ENCODE data around the gene MYO15B.

Gene MYO15B

DNA sequence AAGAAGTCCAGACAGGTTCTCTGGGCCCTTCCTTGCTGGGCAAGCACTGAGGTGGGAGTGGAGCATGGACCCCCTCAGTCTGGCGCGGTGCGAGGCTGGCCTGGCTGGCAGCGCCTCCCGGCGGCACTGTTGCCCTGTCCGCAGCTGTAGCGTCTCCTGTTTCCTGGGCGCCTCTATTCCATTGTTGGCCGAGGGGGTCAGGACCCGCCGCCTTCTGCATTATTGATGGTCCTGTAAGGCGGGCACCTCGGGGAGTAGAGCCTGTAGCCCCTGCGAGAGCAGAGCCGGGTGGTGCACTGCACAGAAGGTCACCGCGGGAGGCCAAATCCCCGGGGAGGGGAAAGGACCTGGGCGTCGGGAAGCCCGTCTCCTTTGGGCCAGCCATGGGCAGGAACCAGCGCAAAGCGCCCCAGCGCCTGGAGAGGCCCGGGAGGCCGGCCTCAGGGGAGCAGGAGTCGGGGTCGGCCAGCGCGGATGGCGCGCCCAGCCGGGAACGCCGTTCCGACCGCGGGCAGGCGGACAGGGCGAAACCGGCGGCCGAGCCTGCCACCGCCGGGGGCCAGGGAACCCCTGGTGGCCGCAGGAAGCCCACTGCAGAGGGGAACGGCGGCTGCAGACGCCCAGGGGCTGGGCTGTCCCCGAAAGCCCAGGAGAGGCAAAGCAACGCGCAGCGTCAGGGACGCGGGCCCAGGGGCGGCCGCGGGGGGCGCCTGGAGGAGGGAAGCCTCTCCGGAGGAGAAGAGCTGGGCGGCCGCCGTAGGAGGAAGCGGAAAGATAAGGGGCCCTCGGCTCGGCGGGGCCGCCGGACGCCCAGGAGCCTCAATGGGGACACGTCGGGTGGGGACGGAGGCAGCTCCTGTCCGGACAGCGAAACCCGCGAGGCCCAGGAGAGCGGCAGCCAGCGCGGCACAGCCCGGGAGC is at the start of gene MYO15B:
TSS of gene MYO15B (plus strand) at position 126 of the 921 bp plus-strand sequence. CDS start at position 384, 258 bp downstream.
- H3K4me3 ChIP-seq = peak within 1 kb of the TSS; percentile 68 to 99 (median 92)
- no peaks in the 10 kb centered on the region for H3K27me3 ChIP-seq
- peak within 1 kb of the TSS; percentile 86 to 99 (median 94) for H3K4me2 ChIP-seq
- H3K36me3 ChIP-seq = peaks cover 11 to 33% (median 31%) of the 10 kb centered on the region in 11 experiments; a peak in 21 of 22 replicates
- H3K27ac ChIP-seq = peak within 1 kb of the TSS; percentile 96 to 100 (median 99)
- no peaks in the 10 kb centered on the region; a peak in 1 of 22 replicates for H3K9me3 ChIP-seq (replicated peaks in 1 of 11)
- H3K9ac ChIP-seq = peak within 1 kb of the TSS; percentile 96 to 100 (median 99)
- TF ChIP-seq Cebpa-rat (IDR thresholded peaks at IDR 0.05) = no peak
- H3K4me1 ChIP-seq = peaks cover 30 to 67% (median 61%) of the 10 kb centered on the region in 10 experiments
- H4K20me1 ChIP-seq = peaks cover 8 to 36% (median 35%) of the 10 kb centered on the region in 11 experiments; a peak in 21 of 22 replicates

DNA sequence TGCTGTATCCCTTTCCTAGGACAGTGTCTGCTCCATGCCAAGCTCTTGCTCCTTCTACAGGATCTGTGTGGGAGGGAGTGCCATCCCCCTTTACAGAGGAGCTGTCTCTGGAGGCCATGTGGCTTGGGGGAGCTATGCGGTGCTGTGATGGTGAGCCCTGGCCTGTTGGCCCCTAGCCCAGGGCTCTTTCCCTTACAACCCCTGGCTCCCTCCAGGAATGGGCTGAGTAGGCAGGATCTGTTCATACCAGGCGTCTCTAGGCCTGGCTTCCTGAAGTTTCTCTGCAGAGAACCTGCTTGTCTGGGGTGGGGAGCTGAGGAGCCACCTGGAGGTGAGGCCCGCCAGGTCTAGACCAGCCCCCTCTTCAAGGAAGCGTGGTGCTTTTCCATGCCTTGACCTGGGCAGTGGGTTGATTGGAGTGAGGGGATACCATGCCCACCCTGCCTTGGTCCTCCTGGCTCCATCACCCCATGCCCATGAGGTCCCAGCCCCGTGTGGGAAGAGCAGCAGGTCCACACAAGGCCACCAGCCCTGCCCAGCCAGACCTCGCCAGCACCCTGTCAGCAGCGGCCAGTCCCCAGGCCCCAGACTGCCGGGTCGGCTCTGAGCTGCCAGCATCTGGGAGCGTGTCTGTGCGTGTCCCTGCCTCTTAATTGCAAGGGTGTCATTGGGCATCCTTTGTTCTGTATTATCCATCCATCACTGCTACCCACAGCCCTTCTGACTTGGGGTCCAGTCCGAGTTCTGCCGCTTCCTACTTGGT is 47.5 kb upstream of the MYO15B start:
- Histone ChIP-seq H3K9me3 (replicated peaks in 1 of 11) (no peaks in the 10 kb centered on the region), H3K27me3 (no peaks in the 10 kb centered on the region), H3K4me1 (peaks cover 12 to 39% (median 23%) of the 10 kb centered on the region in 10 experiments), H3K36me3 (peaks cover 0 to 9% (median 0%) of the 10 kb centered on the region in 11 experiments; a peak in 3 of 22 replicates), H3K27ac (no peak overlapping the region), H3K4me3 (no peak overlapping the region), H3K9ac (peak overlapping the region in 1 of 11 experiments; percentile 10; a peak in 2 of 22 replicates), H4K20me1 (peaks cover 0 to 29% (median 0%) of the 10 kb centered on the region in 11 experiments; a peak in 5 of 22 replicates), H3K4me2 (no peak overlapping the region)
- TF ChIP-seq Cebpa-rat (IDR thresholded peaks at IDR 0.05) = no peak

- peak overlapping the region in 1 of 11 experiments; percentile 42; a peak in 1 of 22 replicates for H3K27ac ChIP-seq
- no peak overlapping the region for H3K4me3 ChIP-seq
- peak overlapping the region in 3 of 11 experiments; percentile 19 to 43 (median 30); a peak in 3 of 22 replicates for H3K4me2 ChIP-seq
- no peaks in the 10 kb centered on the region for H3K27me3 ChIP-seq
- H4K20me1 ChIP-seq = peaks cover 0 to 29% (median 0%) of the 10 kb centered on the region in 11 experiments; a peak in 4 of 22 replicates
- peaks cover 5 to 34% (median 15%) of the 10 kb centered on the region in 10 experiments for H3K4me1 ChIP-seq
- H3K9me3 ChIP-seq (replicated peaks in 1 of 11) = no peaks in the 10 kb centered on the region
- H3K9ac ChIP-seq = peak overlapping the region in 2 of 11 experiments; percentile 10 to 26; a peak in 3 of 22 replicates
- TF ChIP-seq Cebpa-rat (IDR thresholded peaks at IDR 0.05) = no peak
- peaks cover 0 to 9% (median 0%) of the 10 kb centered on the region in 11 experiments; a peak in 3 of 22 replicates for H3K36me3 ChIP-seq
Observed at GRCh38 chr17:75540923-75541503, 46.6 kb upstream of the MYO15B start.

DNA sequence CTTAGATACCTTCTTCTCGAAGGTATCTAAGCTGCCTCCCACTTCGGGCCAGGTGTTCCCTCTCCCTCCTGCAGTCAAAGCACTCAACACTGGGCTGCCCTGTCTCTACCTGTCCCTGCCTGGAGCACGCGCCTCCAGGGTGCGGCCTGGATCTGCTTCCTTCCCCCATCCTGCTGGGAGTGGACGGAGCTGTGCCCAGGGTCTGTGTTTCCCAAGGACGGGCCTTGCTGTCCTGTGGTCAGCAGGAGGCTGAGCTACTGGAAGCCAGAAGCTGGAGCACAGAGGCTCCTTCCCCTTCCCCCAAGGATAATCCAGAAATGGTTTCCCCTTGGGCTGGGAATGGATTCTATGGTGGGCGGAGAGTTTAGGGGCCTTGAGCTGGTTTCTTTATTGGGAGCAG is 45.4 kb upstream of the MYO15B start:
- peaks cover 0 to 9% (median 0%) of the 10 kb centered on the region in 11 experiments; a peak in 3 of 22 replicates for H3K36me3 ChIP-seq
- H3K4me3 ChIP-seq = no peak overlapping the region
- peaks cover 0 to 31% (median 13%) of the 10 kb centered on the region in 10 experiments; a peak in 13 of 20 replicates for H3K4me1 ChIP-seq
- peaks cover 0 to 29% (median 0%) of the 10 kb centered on the region in 11 experiments; a peak in 4 of 22 replicates for H4K20me1 ChIP-seq
- H3K27ac ChIP-seq = no peak overlapping the region
- H3K27me3 ChIP-seq = no peaks in the 10 kb centered on the region
- H3K9me3 ChIP-seq (replicated peaks in 1 of 11) = no peaks in the 10 kb centered on the region
- no peak for TF ChIP-seq Cebpa-rat (IDR thresholded peaks at IDR 0.05)
- H3K4me2 ChIP-seq = no peak overlapping the region
- no peak overlapping the region for H3K9ac ChIP-seq

DNA sequence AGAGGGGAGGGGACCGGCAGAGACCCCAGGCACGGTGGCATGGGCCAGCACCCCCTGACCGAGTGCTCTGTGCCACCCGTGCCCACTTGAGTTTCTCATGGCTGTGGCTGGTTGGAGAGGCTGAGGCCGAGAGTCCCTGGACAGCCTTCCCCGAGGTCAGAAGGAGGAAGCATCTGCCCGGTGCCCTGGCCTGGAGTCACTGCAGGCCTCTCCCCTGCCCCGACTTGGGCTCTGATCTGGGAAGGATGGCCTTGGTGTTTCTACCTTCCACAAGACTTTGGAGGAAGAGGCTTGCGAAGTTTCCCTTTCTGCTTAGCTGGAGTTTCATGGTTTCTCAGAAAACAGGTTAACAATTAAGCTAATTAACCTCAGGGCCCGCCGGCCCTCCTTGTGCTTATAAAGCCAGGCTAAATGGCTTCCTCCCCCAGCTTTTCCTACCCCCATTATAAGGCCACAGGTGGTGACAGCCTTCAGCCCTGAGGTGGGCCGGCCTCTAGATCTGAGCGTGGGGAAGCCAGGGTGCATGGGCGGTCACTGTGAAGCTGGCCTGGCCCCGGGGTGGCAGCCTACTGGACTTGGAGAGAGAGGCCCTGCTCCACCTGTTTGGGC is 44.8 kb upstream of the MYO15B start:
- Histone ChIP-seq H3K36me3 (peaks cover 0 to 9% (median 0%) of the 10 kb centered on the region in 11 experiments; a peak in 3 of 22 replicates), H3K27me3 (no peaks in the 10 kb centered on the region)

GRCh38 chr17:75544250-75544649 is 43.4 kb upstream of the MYO15B start:
- no peak overlapping the region for H3K4me3 ChIP-seq
- peaks cover 0 to 36% (median 16%) of the 10 kb centered on the region in 10 experiments; a peak in 17 of 20 replicates for H3K4me1 ChIP-seq
- peak overlapping the region in 4 of 11 experiments; percentile 20 to 37 (median 34); a peak in 7 of 22 replicates for H3K4me2 ChIP-seq
- peaks cover 0 to 10% (median 0%) of the 10 kb centered on the region in 11 experiments; a peak in 4 of 22 replicates for H3K36me3 ChIP-seq
- no peaks in the 10 kb centered on the region for H3K27me3 ChIP-seq
- no peaks in the 10 kb centered on the region for H3K9me3 ChIP-seq (replicated peaks in 1 of 11)
- no peak overlapping the region for H3K27ac ChIP-seq
- H4K20me1 ChIP-seq = peaks cover 0 to 29% (median 0%) of the 10 kb centered on the region in 11 experiments; a peak in 4 of 22 replicates
- H3K9ac ChIP-seq = peak overlapping the region in 1 of 11 experiments; percentile 35; a peak in 1 of 22 replicates
- TF ChIP-seq Cebpa-rat (IDR thresholded peaks at IDR 0.05) = no peak

More for the DNA sequence above, 44.8 kb upstream of the MYO15B start:
- no peak overlapping the region; a peak in 1 of 22 replicates for H3K9ac ChIP-seq
- H3K4me1 ChIP-seq = peaks cover 0 to 31% (median 13%) of the 10 kb centered on the region in 10 experiments; a peak in 13 of 20 replicates
- H4K20me1 ChIP-seq = peaks cover 0 to 29% (median 0%) of the 10 kb centered on the region in 11 experiments; a peak in 4 of 22 replicates
- 0 out of 22 replicates have a peak overlapping the region, but pooled peaks of 1 of the 11 experiments have one; percentile 22 for H3K27ac ChIP-seq
- H3K9me3 ChIP-seq (replicated peaks in 1 of 11) = no peaks in the 10 kb centered on the region
- H3K4me2 ChIP-seq = no peak overlapping the region
- no peak overlapping the region for H3K4me3 ChIP-seq
- TF ChIP-seq Cebpa-rat (IDR thresholded peaks at IDR 0.05) = no peak

DNA sequence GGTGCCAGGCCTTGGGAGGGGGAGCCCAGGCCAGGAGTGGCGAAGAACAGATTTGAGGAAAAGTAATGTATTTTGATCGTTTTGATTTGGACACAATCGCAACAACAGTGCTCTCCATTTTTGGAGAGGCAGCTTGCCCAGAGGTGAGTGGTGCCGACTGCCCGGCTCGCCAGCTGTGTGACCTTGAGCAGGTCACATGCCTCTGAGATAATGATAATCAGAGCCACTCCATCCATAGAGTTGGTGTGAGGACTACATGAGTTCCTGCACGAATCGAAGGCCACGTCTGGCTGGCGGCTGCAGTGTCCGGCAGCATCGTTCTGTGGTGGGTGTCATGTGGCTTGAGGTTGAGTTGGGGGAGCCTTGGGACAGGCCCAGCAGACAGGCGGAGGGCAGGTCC is 41.4 kb upstream of the MYO15B start:
- Histone ChIP-seq H4K20me1 (peaks cover 0 to 27% (median 0%) of the 10 kb centered on the region in 11 experiments; a peak in 4 of 22 replicates), H3K9me3 (replicated peaks in 1 of 11) (no peaks in the 10 kb centered on the region), H3K27ac (no peak overlapping the region), H3K4me2 (no peak overlapping the region), H3K9ac (no peak overlapping the region), H3K4me3 (no peak overlapping the region), H3K27me3 (no peaks in the 10 kb centered on the region), H3K4me1 (peaks cover 0 to 23% (median 13%) of the 10 kb centered on the region in 10 experiments; a peak in 15 of 20 replicates), H3K36me3 (peaks cover 0 to 10% (median 0%) of the 10 kb centered on the region in 11 experiments; a peak in 3 of 22 replicates)
- TF ChIP-seq Cebpa-rat (IDR thresholded peaks at IDR 0.05) = no peak
